MM.1S (cell line): Measurements from ENCODE around the gene LHFPL4.
"Not testable (repeated sequence)": the region's sequence is repeated elsewhere in the genome, so short reads cannot be mapped to it uniquely, and the experiment has no call there.

ENCODE experiments used
- DNase-seq: peaks from one replicate; pipeline ENCODE4 v3.0.0-alpha.2; 2015
- H2AFZ ChIP-seq: fragments of 300-600 bp; sonication (generic); 2 replicates; pipeline ENCODE4 v1.6.0; 2016; ENCODE audit warnings: antibody characterized with exemption, low read length
- H3F3A ChIP-seq: fragments of 300-600 bp; sonication (generic); 2 replicates; pipeline ENCODE4 v1.6.1; 2016; ENCODE audit warnings: mild to moderate bottlenecking, antibody characterized with exemption, low read length, moderate library complexity, mixed read lengths; ENCODE audit not compliant: insufficient read depth
- H3K27ac ChIP-seq: fragments of 300-600 bp; sonication (generic); 2 replicates; pipeline ENCODE4 v1.5.1; 2016; ENCODE audit warnings: mild to moderate bottlenecking, low read length
- H3K27me3 ChIP-seq: fragments of 300-600 bp; sonication (generic); replicated peaks from 2 replicates; pipeline ENCODE4 v1.6.0; 2016; ENCODE audit warnings: low read length; ENCODE audit not compliant: insufficient read depth
- H3K36me3 ChIP-seq: fragments of 300-600 bp; sonication (generic); replicated peaks from 2 replicates; pipeline ENCODE4 v1.6.1; 2016; ENCODE audit warnings: mild to moderate bottlenecking, low read length, mixed read lengths; ENCODE audit not compliant: insufficient read depth
- H3K4me1 ChIP-seq: fragments of 300-600 bp; sonication (generic); 2 replicates; pipeline ENCODE4 v1.6.1; 2016; ENCODE audit warnings: low read length, mixed read lengths
- H3K4me2 ChIP-seq: fragments of 300-600 bp; sonication (generic); 2 replicates; pipeline ENCODE4 v1.6.0; 2016; ENCODE audit warnings: low read depth, low read length
- H3K4me3 ChIP-seq: fragments of 300-600 bp; sonication (generic); 2 replicates; pipeline ENCODE4 v1.5.1; 2016; ENCODE audit warnings: low read length, mixed read lengths
- H3K79me2 ChIP-seq: fragments of 300-600 bp; sonication (generic); 2 replicates; pipeline ENCODE4 v1.6.1; 2016; ENCODE audit warnings: mixed run types, low read length, mixed read lengths
- H3K9ac ChIP-seq: fragments of 300-600 bp; sonication (generic); 2 replicates; pipeline ENCODE4 v1.6.1; 2016; ENCODE audit warnings: low read length, mixed read lengths
- H3K9me2 ChIP-seq: fragments of 300-600 bp; sonication (generic); replicated peaks from 2 replicates; pipeline ENCODE4 v1.6.1; 2016; ENCODE audit warnings: mild to moderate bottlenecking, low read length, mixed read lengths; ENCODE audit not compliant: insufficient read depth
- H3K9me3 ChIP-seq: fragments of 300-600 bp; sonication (generic); replicated peaks from 2 replicates; pipeline ENCODE4 v1.6.1; 2016; ENCODE audit warnings: mild to moderate bottlenecking, low read length, mixed read lengths; ENCODE audit not compliant: insufficient read depth
- H4K20me1 ChIP-seq: fragments of 300-600 bp; sonication (generic); 2 replicates; pipeline ENCODE4 v1.6.1; 2016; ENCODE audit warnings: mild to moderate bottlenecking, low read length, moderate library complexity, mixed read lengths; ENCODE audit not compliant: insufficient read depth
- CTCF ChIP-seq: fragments of 300-600 bp; sonication (generic); IDR thresholded peaks from 2 replicates; pipeline ENCODE4 v1.5.1; 2016; ENCODE audit warnings: antibody characterized with exemption, low read length, mixed read lengths
- EZH2 ChIP-seq: fragments of 300-600 bp; sonication (generic); optimal IDR thresholded peaks from 2 replicates; pipeline ENCODE3; 2017; ENCODE audit warnings: low read depth, mild to moderate bottlenecking, antibody characterized with exemption, low read length, mixed read lengths
- EZH2phosphoT487 ChIP-seq: fragments of 300-600 bp; sonication (generic); IDR thresholded peaks from 2 replicates; pipeline ENCODE4 v1.6.1; 2018; ENCODE audit warnings: antibody characterized with exemption, low read length

Gene LHFPL4

DNA sequence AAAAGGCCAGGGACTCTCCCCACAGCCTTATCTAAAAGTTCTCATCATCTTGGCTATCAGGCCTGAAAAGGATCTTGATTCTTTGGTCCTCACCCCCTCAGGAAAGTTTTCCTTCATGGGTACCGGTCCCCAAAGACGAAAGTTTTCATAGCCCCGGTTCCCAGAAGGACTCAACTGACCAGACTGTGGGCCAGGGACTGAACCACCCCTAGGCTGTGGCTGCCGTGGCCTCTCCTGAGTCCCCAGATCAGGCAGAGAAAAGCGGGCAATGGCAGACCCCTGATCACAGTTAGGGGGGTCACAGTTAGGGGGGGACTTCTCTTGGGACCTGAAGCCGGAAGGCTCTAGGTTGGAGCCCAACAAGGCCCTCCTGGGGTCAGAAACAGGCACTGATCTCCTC, 54.8 kb downstream of the LHFPL4 start:
- Histone ChIP-seq H3K27me3 (no peaks in the 10 kb centered on the region; the same call in 1 of the 2 replicates), H3K9ac (no peak overlapping the region), H3K79me2 (no peaks in the 10 kb centered on the region), H3K4me2 (no peak overlapping the region), H3F3A (no peaks in the 10 kb centered on the region), H2AFZ (no peak overlapping the region), H3K36me3 (no peaks in the 10 kb centered on the region), H4K20me1 (no peaks in the 10 kb centered on the region), H3K9me2 (no peaks in the 10 kb centered on the region), H3K4me1 (no peaks in the 10 kb centered on the region), H3K27ac (no peak overlapping the region), H3K9me3 (no peaks in the 10 kb centered on the region), H3K4me3 (no peak overlapping the region)
- DNase-seq, result no peak
- TF ChIP-seq EZH2 (no peak), EZH2phosphoT487 (no peak), CTCF (no peak)

- no peak overlapping the region for H3K9ac ChIP-seq
Observed at GRCh38 chr3:9497821-9498565, 55.6 kb downstream of the LHFPL4 start.

DNA sequence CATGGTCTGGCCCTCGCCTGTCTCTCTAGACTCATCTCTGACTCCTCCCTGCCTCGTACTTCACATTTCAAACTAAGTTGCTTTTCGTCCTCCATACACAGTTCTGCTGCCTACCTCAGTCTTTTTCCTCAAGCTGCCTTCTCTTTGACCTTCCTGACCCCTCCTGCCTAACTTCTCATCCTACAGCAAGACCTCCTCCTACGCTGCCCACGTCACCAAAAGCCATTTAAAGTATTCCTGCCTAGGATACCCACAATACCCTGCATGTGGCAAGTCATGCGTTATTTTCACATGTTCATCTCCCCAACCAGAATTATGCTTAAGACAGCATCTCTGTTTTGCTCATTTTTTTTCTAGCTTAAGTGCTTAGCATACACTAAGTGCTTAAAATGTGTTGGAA, 56.7 kb downstream of the LHFPL4 start:
- H2AFZ ChIP-seq, result no peak overlapping the region
- no peaks in the 10 kb centered on the region for H3K9me2 ChIP-seq
- no peaks in the 10 kb centered on the region; the same call in 1 of the 2 replicates for H3K27me3 ChIP-seq

More at GRCh38 chr3:9497821-9498565, 55.6 kb downstream of the LHFPL4 start:
- H2AFZ ChIP-seq, result no peak overlapping the region
- no peaks in the 10 kb centered on the region for H3K36me3 ChIP-seq
- no peaks in the 10 kb centered on the region; the same call in 1 of the 2 replicates for H3K27me3 ChIP-seq
- H3K4me3 ChIP-seq, result no peak overlapping the region
- DNase-seq, result no peak
- H3K9me2 ChIP-seq, result no peaks in the 10 kb centered on the region
- no peak overlapping the region for H3K27ac ChIP-seq
- no peaks in the 10 kb centered on the region for H3K4me1 ChIP-seq
- no peak overlapping the region for H3K4me2 ChIP-seq
- TF ChIP-seq CTCF (no peak), EZH2 (no peak), EZH2phosphoT487 (no peak)
- no peaks in the 10 kb centered on the region for H3K9me3 ChIP-seq
- no peaks in the 10 kb centered on the region for H4K20me1 ChIP-seq
- H3K79me2 ChIP-seq, result no peaks in the 10 kb centered on the region
- no peaks in the 10 kb centered on the region for H3F3A ChIP-seq

DNA sequence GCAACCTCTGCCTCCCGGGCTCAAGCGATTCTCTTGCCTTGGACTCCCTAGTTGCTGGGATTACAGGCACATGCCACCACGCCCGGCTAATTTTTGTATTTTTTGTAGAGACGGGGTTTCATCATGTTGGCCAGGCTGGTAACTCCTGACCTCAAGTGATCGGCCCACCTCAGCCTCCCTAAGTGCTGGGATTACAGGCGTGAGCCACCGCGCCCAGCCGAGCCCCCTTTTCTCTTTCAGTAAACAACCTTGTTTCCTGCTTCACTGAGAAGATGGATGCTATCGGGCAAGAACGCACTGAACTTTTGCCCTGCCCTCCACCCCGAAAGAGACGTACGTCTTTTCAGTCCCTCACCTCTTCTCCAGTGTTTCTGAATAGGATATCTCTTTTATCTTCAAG, 59.6 kb downstream of the LHFPL4 start:
- H3K4me2 ChIP-seq, result not testable (repeated sequence)

More for the DNA sequence above, 56.7 kb downstream of the LHFPL4 start:
- H3K36me3 ChIP-seq, result no peaks in the 10 kb centered on the region
- H3K9me3 ChIP-seq, result no peaks in the 10 kb centered on the region
- no peaks in the 10 kb centered on the region for H4K20me1 ChIP-seq
- H3K4me3 ChIP-seq, result no peak overlapping the region
- H3K27ac ChIP-seq, result no peak overlapping the region
- H3K4me1 ChIP-seq, result no peaks in the 10 kb centered on the region
- TF ChIP-seq CTCF, result no peak
- TF ChIP-seq EZH2phosphoT487, result no peak
- no peak for DNase-seq
- H3F3A ChIP-seq, result no peaks in the 10 kb centered on the region
- no peak overlapping the region for H3K9ac ChIP-seq
- no peaks in the 10 kb centered on the region for H3K79me2 ChIP-seq
- no peak overlapping the region for H3K4me2 ChIP-seq

More for the DNA sequence above, 59.6 kb downstream of the LHFPL4 start:
- not testable (repeated sequence) for H3K79me2 ChIP-seq, H3K9ac ChIP-seq, H2AFZ ChIP-seq, H3K27ac ChIP-seq, H3K4me1 ChIP-seq, H3K36me3 ChIP-seq, H4K20me1 ChIP-seq, H3K4me3 ChIP-seq, H3K9me3 ChIP-seq, H3K27me3 ChIP-seq, H3F3A ChIP-seq, DNase-seq, H3K9me2 ChIP-seq
